Neural cell (in vitro differentiated cells): ENCODE results near the gene MLPH.

ENCODE experiments used
- EZH2 ChIP-seq: fragments of 200-600, 300-800 bp; shearing (Covaris generic), sonication (generic); IDR thresholded peaks from 2 replicates; pipeline ENCODE4 v1.6.1; 2014; ENCODE audit warnings: antibody characterized with exemption, low read length, borderline replicate concordance, mild to moderate bottlenecking; ENCODE audit not compliant: insufficient read depth, poor library complexity, severe bottlenecking
- MXI1 ChIP-seq: fragments of 450-650 bp; conservative IDR thresholded peaks from 2 replicates; pipeline ENCODE4 v1.6.1; 2014; ENCODE audit warnings: antibody characterized with exemption, mild to moderate bottlenecking; ENCODE audit not compliant: poor library complexity, severe bottlenecking
- POLR2AphosphoS5 ChIP-seq: IDR thresholded peaks from 2 replicates; pipeline ENCODE4 v1.6.1; 2012
- TF ChIP-seq, protein P1 (sequence below): fragments of 450-650 bp; IDR thresholded peaks from 2 replicates; pipeline ENCODE4 v1.5.1; 2014; ENCODE audit warnings: antibody characterized with exemption, mild to moderate bottlenecking, moderate library complexity; ENCODE audit not compliant: poor library complexity, severe bottlenecking

DNA sequence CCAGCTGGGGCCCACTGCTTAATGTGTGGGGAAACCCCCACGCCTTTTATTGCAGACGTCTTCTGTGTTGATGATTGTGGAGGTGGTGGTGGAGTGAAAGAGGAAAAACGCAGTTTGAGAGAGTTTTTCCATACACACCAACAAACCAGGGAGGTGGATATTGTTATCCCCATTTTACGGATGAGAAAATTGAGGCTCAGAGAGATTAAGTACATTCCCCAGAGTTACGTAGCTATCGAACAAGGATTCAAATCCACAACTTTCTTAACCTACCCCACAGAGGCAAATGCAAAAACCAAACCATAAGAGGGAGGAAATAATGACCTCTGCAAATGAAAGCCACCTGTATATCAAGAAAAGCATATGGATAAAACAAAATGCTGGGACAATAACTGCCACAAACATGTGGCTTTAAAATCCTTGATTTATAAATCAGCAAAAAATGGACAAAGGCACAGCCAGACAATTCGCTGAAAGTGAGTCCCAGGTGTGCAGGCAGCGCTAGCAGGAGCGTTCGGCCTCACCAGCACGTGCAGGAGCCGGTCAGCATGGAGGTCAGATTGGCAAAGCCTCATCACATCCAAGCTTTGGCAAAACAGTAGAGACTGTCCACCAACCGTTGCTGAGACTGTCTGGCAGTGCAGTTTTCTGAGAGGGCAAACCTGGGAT is 116.1 kb downstream of the MLPH start:
- TF ChIP-seq POLR2AphosphoS5 (no peak), MXI1 (no peak), EZH2 (no peak)
- TF ChIP-seq, protein P1, sequence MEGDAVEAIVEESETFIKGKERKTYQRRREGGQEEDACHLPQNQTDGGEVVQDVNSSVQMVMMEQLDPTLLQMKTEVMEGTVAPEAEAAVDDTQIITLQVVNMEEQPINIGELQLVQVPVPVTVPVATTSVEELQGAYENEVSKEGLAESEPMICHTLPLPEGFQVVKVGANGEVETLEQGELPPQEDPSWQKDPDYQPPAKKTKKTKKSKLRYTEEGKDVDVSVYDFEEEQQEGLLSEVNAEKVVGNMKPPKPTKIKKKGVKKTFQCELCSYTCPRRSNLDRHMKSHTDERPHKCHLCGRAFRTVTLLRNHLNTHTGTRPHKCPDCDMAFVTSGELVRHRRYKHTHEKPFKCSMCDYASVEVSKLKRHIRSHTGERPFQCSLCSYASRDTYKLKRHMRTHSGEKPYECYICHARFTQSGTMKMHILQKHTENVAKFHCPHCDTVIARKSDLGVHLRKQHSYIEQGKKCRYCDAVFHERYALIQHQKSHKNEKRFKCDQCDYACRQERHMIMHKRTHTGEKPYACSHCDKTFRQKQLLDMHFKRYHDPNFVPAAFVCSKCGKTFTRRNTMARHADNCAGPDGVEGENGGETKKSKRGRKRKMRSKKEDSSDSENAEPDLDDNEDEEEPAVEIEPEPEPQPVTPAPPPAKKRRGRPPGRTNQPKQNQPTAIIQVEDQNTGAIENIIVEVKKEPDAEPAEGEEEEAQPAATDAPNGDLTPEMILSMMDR, result no peak
